Fibroblast of lung (primary cell): ENCODE data around the gene RASSF8. TPM values are rescaled to one million over a fixed set of nuclear protein-coding genes. Genes with fewer than 3 reads are reported as not detected.

Experiments
- DNase-seq, 2 donors: peaks; one replicate each; pipeline versions ENCODE4 v3.0.0 to v3.0.0-alpha.2; 2010; ENCODE audit warnings: low read depth in 2 of 2
- H2AFZ ChIP-seq: 2 replicates; pipeline ENCODE4 v1.5.1; 2012; ENCODE audit warnings: low read length, control low read depth, inconsistent platforms
- H3K27ac ChIP-seq: 2 replicates; pipeline ENCODE4 v1.5.1; 2011; ENCODE audit warnings: low read length, control low read depth; ENCODE audit not compliant: insufficient read depth
- H3K27me3 ChIP-seq: 2 replicates; pipeline ENCODE4 v1.5.1; 2011; ENCODE audit warnings: mild to moderate bottlenecking, low read length; ENCODE audit not compliant: control insufficient read depth, insufficient read depth
- H3K36me3 ChIP-seq: 2 replicates; pipeline ENCODE4 v1.5.1; 2011; ENCODE audit warnings: low read length; ENCODE audit not compliant: control insufficient read depth, insufficient read depth
- H3K4me1 ChIP-seq: 2 replicates; pipeline ENCODE4 v1.5.1; 2011; ENCODE audit warnings: low read length; ENCODE audit not compliant: control insufficient read depth, insufficient read depth; ENCODE audit errors: extremely low read depth
- H3K4me2 ChIP-seq: 2 replicates; pipeline ENCODE4 v1.5.1; 2011; ENCODE audit warnings: low read length, control low read depth; ENCODE audit not compliant: insufficient read depth; ENCODE audit errors: extremely low read depth
- H3K4me3 ChIP-seq, 4 experiments: fragments of 200-600 bp in 1 of 4; sonication (generic) in 1 of 4; replicated peaks in 1 of 4; 2 replicates each; pipeline ENCODE4 v1.5.1; 2011 to 2016; ENCODE audit warnings: low read length in 4 of 4, low read depth in 3 of 4, mild to moderate bottlenecking in 3 of 4, control low read depth in 2 of 4, inconsistent platforms in 1 of 4, mixed read lengths in 1 of 4; ENCODE audit not compliant: insufficient read depth in 1 of 4; ENCODE audit errors: control extremely low read depth in 1 of 4
- H3K79me2 ChIP-seq: 2 replicates; pipeline ENCODE4 v1.5.1; 2012; ENCODE audit warnings: mild to moderate bottlenecking, low read length, inconsistent platforms; ENCODE audit not compliant: control insufficient read depth, insufficient read depth
- H3K9ac ChIP-seq: 2 replicates; pipeline ENCODE4 v1.5.1; 2011; ENCODE audit warnings: mild to moderate bottlenecking, low read length, control low read depth; ENCODE audit not compliant: insufficient read depth
- H3K9me3 ChIP-seq: 2 replicates; pipeline ENCODE4 v1.5.1; 2012; ENCODE audit warnings: low read depth, low read length; ENCODE audit not compliant: control insufficient read depth, insufficient read depth
- H4K20me1 ChIP-seq: 2 replicates; pipeline ENCODE4 v1.5.1; 2011; ENCODE audit warnings: low read length; ENCODE audit not compliant: control insufficient read depth, insufficient read depth; ENCODE audit errors: extremely low read depth
- EZH2 ChIP-seq: IDR thresholded peaks from 2 replicates; pipeline ENCODE4 v1.5.1; 2012; ENCODE audit warnings: low read length, control low read depth, mild to moderate bottlenecking; ENCODE audit errors: missing control alignments
- polyA plus RNA-seq, 2 donors: library from polyadenylated mRNA; depleted of rRNA in 1 of 2; stranded (reverse) in 1 of 2; unstranded in 1 of 2; fragments of >200 nt; gene quantifications; 2 replicates each; pipeline ENCODE4 v1.2.1, GENCODE V29; 2011 to 2012; ENCODE audit warnings: missing spikeins in 1 of 2
- total RNA-seq: library from RNA; depleted of rRNA; stranded (reverse); fragments of >200 nt; gene quantifications from 2 replicates; pipeline ENCODE4 v1.2.1, GENCODE V29; 2014
- TF ChIP-seq, protein P1 (sequence below), 2 donors: IDR thresholded peaks in 1 of 2; conservative IDR thresholded peaks in 1 of 2; 1 replicate in 1 of 2; 2 replicates in 1 of 2; pipeline ENCODE4 v1.5.1; 2011 to 2012; ENCODE audit warnings: low read length in 2 of 2, control low read depth in 1 of 2, inconsistent platforms in 1 of 2, low read depth in 1 of 2, mild to moderate bottlenecking in 1 of 2

Gene RASSF8
- total and polyA plus RNA-seq, 2 donors (not counting 1 experiment from before 2014, with no cell fraction given) = 28.8 to 52.8 TPM

GRCh38 chr12:26101350-26101734 lies 142.9 kb downstream of the RASSF8 start:
- Histone ChIP-seq H4K20me1 (no peaks in the 10 kb centered on the region), H3K4me1 (peaks cover 2% of the 10 kb centered on the region), H3K4me3 (no peak overlapping the region), H3K4me2 (no peak overlapping the region), H3K9ac (no peak overlapping the region), H2AFZ (no peak overlapping the region), H3K27ac (no peak overlapping the region), H3K79me2 (no peaks in the 10 kb centered on the region), H3K27me3 (no peaks in the 10 kb centered on the region), H3K36me3 (no peaks in the 10 kb centered on the region), H3K9me3 (no peaks in the 10 kb centered on the region)
- no peak for DNase-seq
- TF ChIP-seq, protein P1, sequence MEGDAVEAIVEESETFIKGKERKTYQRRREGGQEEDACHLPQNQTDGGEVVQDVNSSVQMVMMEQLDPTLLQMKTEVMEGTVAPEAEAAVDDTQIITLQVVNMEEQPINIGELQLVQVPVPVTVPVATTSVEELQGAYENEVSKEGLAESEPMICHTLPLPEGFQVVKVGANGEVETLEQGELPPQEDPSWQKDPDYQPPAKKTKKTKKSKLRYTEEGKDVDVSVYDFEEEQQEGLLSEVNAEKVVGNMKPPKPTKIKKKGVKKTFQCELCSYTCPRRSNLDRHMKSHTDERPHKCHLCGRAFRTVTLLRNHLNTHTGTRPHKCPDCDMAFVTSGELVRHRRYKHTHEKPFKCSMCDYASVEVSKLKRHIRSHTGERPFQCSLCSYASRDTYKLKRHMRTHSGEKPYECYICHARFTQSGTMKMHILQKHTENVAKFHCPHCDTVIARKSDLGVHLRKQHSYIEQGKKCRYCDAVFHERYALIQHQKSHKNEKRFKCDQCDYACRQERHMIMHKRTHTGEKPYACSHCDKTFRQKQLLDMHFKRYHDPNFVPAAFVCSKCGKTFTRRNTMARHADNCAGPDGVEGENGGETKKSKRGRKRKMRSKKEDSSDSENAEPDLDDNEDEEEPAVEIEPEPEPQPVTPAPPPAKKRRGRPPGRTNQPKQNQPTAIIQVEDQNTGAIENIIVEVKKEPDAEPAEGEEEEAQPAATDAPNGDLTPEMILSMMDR (conservative IDR thresholded peaks at IDR 0.05 in 1 of 2, IDR thresholded peaks at IDR 0.05 in 1 of 2; ENCODE audit: low read depth in 1 of 2, low read length in 2 of 2) = no peak
- no peak for TF ChIP-seq EZH2

- Histone ChIP-seq H3K9ac (no peak overlapping the region), H3K27ac (no peak overlapping the region), H3K27me3 (no peaks in the 10 kb centered on the region), H4K20me1 (no peaks in the 10 kb centered on the region), H3K36me3 (no peaks in the 10 kb centered on the region), H3K4me3 (no peak overlapping the region), H3K4me2 (no peak overlapping the region), H3K4me1 (peaks cover 2% of the 10 kb centered on the region), H3K79me2 (no peaks in the 10 kb centered on the region), H2AFZ (no peak overlapping the region), H3K9me3 (no peaks in the 10 kb centered on the region)
- no peak for DNase-seq
- no peak for TF ChIP-seq EZH2
These were observed 143.3 kb downstream of the RASSF8 start for GRCh38 chr12:26101763-26102162.

DNA sequence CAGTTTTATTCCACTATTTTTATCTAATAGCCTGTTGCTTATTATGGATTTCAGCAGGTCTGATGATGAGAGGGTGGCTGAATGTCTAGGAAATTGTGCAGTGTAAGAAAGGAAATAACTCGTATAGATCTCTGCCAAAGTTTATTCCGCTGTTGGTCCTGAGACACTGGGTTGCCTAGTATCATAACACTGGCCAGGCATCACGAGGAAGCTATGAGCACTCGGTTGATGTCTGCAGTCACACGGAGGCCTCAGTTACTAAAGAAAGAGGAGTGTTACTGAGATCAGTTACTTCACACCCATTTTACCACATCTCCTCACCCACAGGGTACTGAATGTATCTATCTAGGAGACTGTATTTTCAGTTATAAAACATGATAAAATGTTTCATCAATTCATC lies 144.5 kb downstream of the RASSF8 start:
- no peak overlapping the region for H3K9ac ChIP-seq
- no peak for DNase-seq
- H3K36me3 ChIP-seq = no peaks in the 10 kb centered on the region
- H3K27me3 ChIP-seq = no peaks in the 10 kb centered on the region
- no peaks in the 10 kb centered on the region for H4K20me1 ChIP-seq
- no peak overlapping the region for H3K4me2 ChIP-seq
- H3K9me3 ChIP-seq = no peaks in the 10 kb centered on the region
- no peaks in the 10 kb centered on the region for H3K4me1 ChIP-seq
- H3K4me3 ChIP-seq = no peak overlapping the region
- H2AFZ ChIP-seq = no peak overlapping the region
- no peak overlapping the region for H3K27ac ChIP-seq
- no peaks in the 10 kb centered on the region for H3K79me2 ChIP-seq
- TF ChIP-seq, protein P1 (conservative IDR thresholded peaks at IDR 0.05 in 1 of 2, IDR thresholded peaks at IDR 0.05 in 1 of 2; ENCODE audit: low read depth in 1 of 2, low read length in 2 of 2) = no peak
- TF ChIP-seq EZH2 = no peak
